K562 (cell line): ENCODE results near the gene VRK3. TPM values are rescaled to one million over a fixed set of nuclear protein-coding genes. Genes with fewer than 3 reads are reported as not detected.

Experiments used
- CLOCK ChIP-seq: fragments of 250-450 bp; sonication (Bioruptor Pico); IDR thresholded peaks from 2 replicates; pipeline ENCODE4 v1.4.0; 2020; ENCODE audit warnings: mild to moderate bottlenecking, moderate library complexity, borderline replicate concordance
- CREB3 ChIP-seq: fragments of 450-650 bp; conservative IDR thresholded peaks from 2 replicates; pipeline ENCODE4 v1.6.1; 2016; ENCODE audit warnings: missing genetic modification characterization, low read depth, mild to moderate bottlenecking, missing compliant biosample characterization, moderate library complexity
- ELF1 ChIP-seq: fragments of 200-800 bp; sonication (Bioruptor generic); IDR thresholded peaks from 2 replicates; pipeline ENCODE4 v1.6.1; 2016; ENCODE audit warnings: missing genetic modification characterization, missing compliant biosample characterization
- FOXA1 ChIP-seq: fragments of 450-650 bp; IDR thresholded peaks from 2 replicates; pipeline ENCODE4 v1.6.1; 2016; ENCODE audit warnings: mild to moderate bottlenecking, borderline replicate concordance
- HDAC6 ChIP-seq: IDR thresholded peaks from 2 replicates; pipeline ENCODE4 v1.6.1; 2012; ENCODE audit warnings: low read depth, mild to moderate bottlenecking, control low read depth, inconsistent platforms, low read length, moderate library complexity
- JUNB ChIP-seq: fragments of 450-650 bp; formaldehyde crosslinking; conservative IDR thresholded peaks from 2 replicates; pipeline ENCODE4 v1.4.0; 2020; ENCODE audit warnings: mild to moderate bottlenecking
- KAT8 ChIP-seq: fragments of 450-650 bp; IDR thresholded peaks from 2 replicates; pipeline ENCODE4 v1.6.1; 2016; ENCODE audit warnings: low read depth, mild to moderate bottlenecking
- MEIS2 ChIP-seq: fragments of 450-650 bp; IDR thresholded peaks from 2 replicates; pipeline ENCODE4 v1.6.1; 2014; ENCODE audit warnings: mild to moderate bottlenecking; ENCODE audit not compliant: partially characterized antibody
- NBN ChIP-seq: fragments of 450-650 bp; IDR thresholded peaks from 2 replicates; pipeline ENCODE4 v1.6.1; 2016; ENCODE audit warnings: low read depth, mild to moderate bottlenecking
- NCOA4 ChIP-seq: fragments of 450-650 bp; IDR thresholded peaks from 2 replicates; pipeline ENCODE4 v1.6.1; 2018; ENCODE audit warnings: mild to moderate bottlenecking; ENCODE audit not compliant: partially characterized antibody
- TRIM25 ChIP-seq: fragments of 450-650 bp; IDR thresholded peaks from 2 replicates; pipeline ENCODE4 v1.7.0; 2016; ENCODE audit warnings: borderline replicate concordance
- ZBTB2 ChIP-seq: fragments of 450-650 bp; IDR thresholded peaks from 2 replicates; pipeline ENCODE4 v1.6.1; 2016; ENCODE audit warnings: antibody characterized with exemption
- ZNF197 ChIP-seq: fragments of 200-800 bp; sonication (Bioruptor generic); IDR thresholded peaks from 2 replicates; pipeline ENCODE4 v1.6.1; 2016; ENCODE audit warnings: low read depth, missing genetic modification characterization, missing compliant biosample characterization
- ZNF609 ChIP-seq: sonication (generic); formaldehyde crosslinking; IDR thresholded peaks from 2 replicates; pipeline ENCODE4 v1.8.1; 2023; ENCODE audit warnings: missing genetic modification reagents, mild to moderate bottlenecking, borderline replicate concordance
- ZNF76 ChIP-seq: fragments of 250-450 bp; sonication (Bioruptor Pico); IDR thresholded peaks from 2 replicates; pipeline ENCODE4 v1.4.0; 2020; ENCODE audit warnings: mild to moderate bottlenecking, moderate library complexity, borderline replicate concordance
- polyA plus RNA-seq, 8 experiments: library from polyadenylated mRNA; depleted of rRNA in 4 of 8; stranded (reverse) in 5 of 8; unstranded in 3 of 8; fragments of >200 nt; fragmentation: Nextera tagmentation in 2 of 8; fragmentation: Illumina TruSeq in 1 of 8; extraction: Ambion mirVana in 2 of 8; extraction: Trizol in 1 of 8; gene quantifications; 2 replicates each; pipeline versions ENCODE4 v1.2.1 to v1.2.3, GENCODE V29; 2011 to 2014; ENCODE audit warnings: inconsistent platforms in 1 of 8, missing spikeins in 1 of 8
- total RNA-seq, 7 experiments: library from RNA; depleted of rRNA in 6 of 7; stranded (reverse); fragments of >200 nt in 6 of 7; fragmentation: Illumina TruSeq in 2 of 7; extraction: Trizol in 2 of 7; gene quantifications; 2 replicates each; pipeline versions ENCODE4 v1.2.1 to v1.2.3, GENCODE V29; 2011 to 2021; ENCODE audit warnings: low replicate concordance in 1 of 7

Gene VRK3
- total and polyA plus RNA-seq, 9 of the 15 experiments (the other 6 are each of a cell fraction or from before 2014, with no cell fraction given) = 25.6 to 94.3 (median 42.9) TPM

- no peak for TF ChIP-seq TRIM25
- TF ChIP-seq JUNB = no peak
- TF ChIP-seq FOXA1 = no peak
- no peak for TF ChIP-seq HDAC6
- TF ChIP-seq ZNF76 = peak; percentile 55; the same call in 1 of the 2 replicates
- TF ChIP-seq ELF1 (tag) = peak; percentile 90
- TF ChIP-seq NBN = peak; percentile 75
- no peak for TF ChIP-seq MEIS2
- no peak for TF ChIP-seq ZBTB2
- peak; percentile 87; the same call in 1 of the 2 replicates for TF ChIP-seq ZNF197 (CRISPR knock-in tag)
- 0 out of 2 replicates have a peak, but pooled peaks have one; percentile 48 for TF ChIP-seq CLOCK (CRISPR knock-in tag)
- no peak for TF ChIP-seq CREB3 (tag)
- TF ChIP-seq KAT8 = no peak
- TF ChIP-seq ZNF609 (CRISPR knock-in tag) = 0 out of 2 replicates have a peak, but pooled peaks have one; percentile 73
- TF ChIP-seq NCOA4 = no peak
These were observed 800 bp upstream of the VRK3 start, which contains the start of gene ZNF473 (continued) for GRCh38 chr19:50025794-50026549.
